ENCODE data around the gene ZDHHC8. TPM values are rescaled to one million over a fixed set of nuclear protein-coding genes. Genes with fewer than 3 reads are reported as not detected.

ZDHHC8 gene
- total and polyA plus RNA-seq, 10 of the 15 experiments (the other 5 are each of a cell fraction or from before 2014, with no cell fraction given), result 0.03 to 46.3 (median 5.3) TPM

- Histone ChIP-seq H3K27ac (ENCODE audit: control insufficient read depth, insufficient read depth) (no peak overlapping the region), H3K4me2 (ENCODE audit: control insufficient read depth, insufficient read depth) (peak overlapping the region; percentile 83), H3K9me3 (replicated peaks; ENCODE audit: control insufficient read depth, insufficient read depth, low read length) (no peaks in the 10 kb centered on the region), H3K4me3 (peak overlapping the region; percentile 74), H2AFZ (ENCODE audit: control insufficient read depth, low read depth, low read length) (no peak overlapping the region), H3K36me3 (ENCODE audit: control insufficient read depth in 2 of 2, insufficient read depth in 2 of 2, low read length in 1 of 2) (peaks cover 2 to 5% of the 10 kb centered on the region in 2 experiments; a peak in 2 of 4 replicates), H3K9ac (ENCODE audit: control insufficient read depth, insufficient read depth, low read length) (peak overlapping the region; percentile 61), H3K79me2 (ENCODE audit: control insufficient read depth, insufficient read depth, low read length) (peaks cover 7% of the 10 kb centered on the region), H4K20me1 (ENCODE audit: control insufficient read depth, insufficient read depth) (no peaks in the 10 kb centered on the region), H3K27me3 (replicated peaks in 1 of 2; ENCODE audit: control insufficient read depth in 2 of 2, insufficient read depth in 2 of 2, low read length in 1 of 2) (no peaks in the 10 kb centered on the region), H3K4me1 (ENCODE audit: control insufficient read depth, insufficient read depth, low read length) (peaks cover 12% of the 10 kb centered on the region)
- BruUV-seq (replicated peaks), result no TSS peak
- TF ChIP-seq ESRRA (IDR thresholded peaks at IDR 0.05; ENCODE audit: low read length) (no peak), MTA2 (IDR thresholded peaks at IDR 0.05; ENCODE audit: low read depth) (no peak)
- FAIRE-seq (no peak), DNase-seq (ENCODE audit: low read depth, low spot score) (no peak), ATAC-seq (no peak)
- POLR2A ChIA-PET, result no interaction called here
- in situ Hi-C loops (cut with MboI) (no loop called here), intact Hi-C loops (cut with micrococcal nuclease; ENCODE audit: unreplicated experiment) (no loop called here)
- WGBS (ENCODE audit: insufficient coverage, insufficient replicate concordance, low lambda C conversion rate, missing lambda C conversion rate), result 82% methylated on average over 13 of the region's 16 CpGs
- CTCF ChIA-PET, result no interaction called here
- RAD21 ChIA-PET (ENCODE audit: unreplicated experiment), result no interaction called here
- SMC1A ChIA-PET (ENCODE audit: uncharacterized antibody, unreplicated experiment), result no interaction called here
Measured at GRCh38 chr22:20132686-20133246, 1.2 kb downstream of the ZDHHC8 start.

DNA sequence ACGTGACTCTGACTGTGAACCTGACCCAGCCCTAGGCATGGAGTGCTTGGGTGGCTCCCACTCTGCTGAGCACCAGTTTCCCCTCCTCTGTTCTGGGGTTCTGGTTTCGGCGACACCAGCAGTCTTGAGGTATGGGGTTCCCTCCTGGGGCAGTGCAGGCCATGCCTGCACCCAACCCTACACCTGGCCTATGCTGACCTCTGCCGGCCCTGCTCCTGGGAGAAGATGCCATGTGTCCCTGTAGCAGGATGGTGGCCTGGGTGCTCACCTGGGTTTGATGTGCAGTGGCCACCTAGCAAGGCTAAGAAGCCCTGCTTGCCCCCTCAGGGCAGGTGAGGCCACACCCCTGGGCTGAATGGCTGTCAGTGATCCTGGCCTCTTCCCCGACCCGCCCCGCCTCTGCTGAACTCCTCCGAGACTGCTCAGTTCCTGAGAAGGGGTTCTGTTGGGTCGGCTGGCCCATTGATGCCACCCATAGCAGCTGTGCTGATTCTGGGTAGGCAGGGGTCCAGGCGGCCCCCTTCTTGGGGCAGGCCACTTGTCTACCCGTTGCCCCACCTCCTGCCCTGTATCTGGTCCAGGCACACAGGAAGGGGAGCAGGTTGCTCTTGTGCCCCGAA, 2.4 kb downstream of the ZDHHC8 start:
- ChIA-PET RAD21 (ENCODE audit: unreplicated experiment) (no interaction called here), SMC1A (ENCODE audit: uncharacterized antibody, unreplicated experiment) (no interaction called here), POLR2A (no interaction called here), CTCF (no interaction called here)
- Histone ChIP-seq H3K27me3 (replicated peaks in 1 of 2; ENCODE audit: control insufficient read depth in 2 of 2, insufficient read depth in 2 of 2, low read length in 1 of 2) (no peaks in the 10 kb centered on the region), H3K9me3 (replicated peaks; ENCODE audit: control insufficient read depth, insufficient read depth, low read length) (no peaks in the 10 kb centered on the region), H3K4me1 (ENCODE audit: control insufficient read depth, insufficient read depth, low read length) (peaks cover 12% of the 10 kb centered on the region), H3K4me3 (no peak overlapping the region), H3K27ac (ENCODE audit: control insufficient read depth, insufficient read depth) (no peak overlapping the region), H2AFZ (ENCODE audit: control insufficient read depth, low read depth, low read length) (no peak overlapping the region), H3K9ac (ENCODE audit: control insufficient read depth, insufficient read depth, low read length) (no peak overlapping the region), H4K20me1 (ENCODE audit: control insufficient read depth, insufficient read depth) (no peaks in the 10 kb centered on the region), H3K4me2 (ENCODE audit: control insufficient read depth, insufficient read depth) (0 out of 2 replicates have a peak overlapping the region, but pooled peaks have one; percentile 9), H3K79me2 (ENCODE audit: control insufficient read depth, insufficient read depth, low read length) (peaks cover 7% of the 10 kb centered on the region), H3K36me3 (ENCODE audit: control insufficient read depth in 2 of 2, insufficient read depth in 2 of 2, low read length in 1 of 2) (no peaks in the 10 kb centered on the region)
- no peak for DNase-seq (ENCODE audit: low read depth, low spot score)
- WGBS (ENCODE audit: insufficient coverage, insufficient replicate concordance, low lambda C conversion rate, missing lambda C conversion rate), result 80% methylated on average over 12 of the region's 12 CpGs
- intact Hi-C loops (cut with micrococcal nuclease; ENCODE audit: unreplicated experiment) (no loop called here), in situ Hi-C loops (cut with MboI) (no loop called here)
- ATAC-seq, result no peak
- BruUV-seq (replicated peaks), result no TSS peak
- FAIRE-seq, result no peak
- TF ChIP-seq, protein P1, sequence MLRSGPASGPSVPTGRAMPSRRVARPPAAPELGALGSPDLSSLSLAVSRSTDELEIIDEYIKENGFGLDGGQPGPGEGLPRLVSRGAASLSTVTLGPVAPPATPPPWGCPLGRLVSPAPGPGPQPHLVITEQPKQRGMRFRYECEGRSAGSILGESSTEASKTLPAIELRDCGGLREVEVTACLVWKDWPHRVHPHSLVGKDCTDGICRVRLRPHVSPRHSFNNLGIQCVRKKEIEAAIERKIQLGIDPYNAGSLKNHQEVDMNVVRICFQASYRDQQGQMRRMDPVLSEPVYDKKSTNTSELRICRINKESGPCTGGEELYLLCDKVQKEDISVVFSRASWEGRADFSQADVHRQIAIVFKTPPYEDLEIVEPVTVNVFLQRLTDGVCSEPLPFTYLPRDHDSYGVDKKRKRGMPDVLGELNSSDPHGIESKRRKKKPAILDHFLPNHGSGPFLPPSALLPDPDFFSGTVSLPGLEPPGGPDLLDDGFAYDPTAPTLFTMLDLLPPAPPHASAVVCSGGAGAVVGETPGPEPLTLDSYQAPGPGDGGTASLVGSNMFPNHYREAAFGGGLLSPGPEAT (IDR thresholded peaks at IDR 0.05; ENCODE audit: low read depth), result no peak
- no peak for TF ChIP-seq IRF4 (IDR thresholded peaks at IDR 0.05; ENCODE audit: low read depth, low read length)
- no peak for TF ChIP-seq REST (IDR thresholded peaks at IDR 0.05; ENCODE audit: low read depth, low read length)
- TF ChIP-seq NKRF (conservative IDR thresholded peaks at IDR 0.05), result no peak
- TF ChIP-seq NRF1 (conservative IDR thresholded peaks at IDR 0.05; ENCODE audit: low read depth, low read length), result no peak
- TF ChIP-seq STAT3 (IDR thresholded peaks at IDR 0.05; ENCODE audit: low read depth, low read length), result no peak
- no peak for TF ChIP-seq TCF3 (IDR thresholded peaks at IDR 0.05; ENCODE audit: borderline replicate concordance, insufficient read depth, low read depth, low read length)

All from GM12878 (cell line).